Cardiac fibroblast (primary cell): ENCODE data around the gene PTPRN2.
"Not testable (repeated sequence)": the region's sequence is repeated elsewhere in the genome, so short reads cannot be mapped to it uniquely, and the experiment has no call there.

Source experiments
- DNase-seq, 2 donors: peaks; one replicate each; pipeline versions ENCODE4 v3.0.0 to v3.0.0-alpha.2; 2010; ENCODE audit warnings: low read depth in 2 of 2
- H3K4me3 ChIP-seq, 2 donors: replicated peaks in 1 of 2; 1 replicate in 1 of 2; 2 replicates in 1 of 2; pipeline ENCODE4 v1.5.1; 2011; ENCODE audit warnings: low read depth in 2 of 2, low read length in 2 of 2, mild to moderate bottlenecking in 2 of 2, moderate library complexity in 1 of 2
- CTCF ChIP-seq: IDR thresholded peaks from one replicate; pipeline ENCODE4 v1.5.1; 2011; ENCODE audit warnings: low read depth, mild to moderate bottlenecking, low read length, inconsistent platforms

Gene PTPRN2

DNA sequence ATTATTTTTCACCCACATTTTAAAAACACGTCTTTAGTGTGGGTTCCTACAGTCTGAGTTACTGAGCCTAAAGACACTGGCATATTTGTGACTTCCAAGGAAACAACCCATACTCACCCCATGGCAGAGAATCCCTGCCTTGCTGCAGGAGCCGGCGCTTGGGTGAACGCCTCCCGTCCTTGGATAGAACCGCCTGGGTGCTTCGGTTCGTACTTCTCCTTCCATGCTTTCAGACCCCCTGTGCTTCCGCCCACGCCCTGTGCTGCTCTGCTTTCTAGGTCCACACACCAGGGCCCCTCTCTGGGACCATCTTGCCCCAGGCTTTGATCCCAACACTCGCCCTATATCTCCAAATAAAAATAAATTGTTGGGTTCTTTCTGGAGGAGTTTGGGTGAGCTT is 125.8 kb downstream of the PTPRN2 start:
- no peak for DNase-seq
- no peak overlapping the region for H3K4me3 ChIP-seq
- no peak for TF ChIP-seq CTCF

- H3K4me3 ChIP-seq: no peak overlapping the region
- no peak for TF ChIP-seq CTCF
- no peak for DNase-seq
Observed at GRCh38 chr7:158460665-158461064, 127.0 kb downstream of the PTPRN2 start.

DNA sequence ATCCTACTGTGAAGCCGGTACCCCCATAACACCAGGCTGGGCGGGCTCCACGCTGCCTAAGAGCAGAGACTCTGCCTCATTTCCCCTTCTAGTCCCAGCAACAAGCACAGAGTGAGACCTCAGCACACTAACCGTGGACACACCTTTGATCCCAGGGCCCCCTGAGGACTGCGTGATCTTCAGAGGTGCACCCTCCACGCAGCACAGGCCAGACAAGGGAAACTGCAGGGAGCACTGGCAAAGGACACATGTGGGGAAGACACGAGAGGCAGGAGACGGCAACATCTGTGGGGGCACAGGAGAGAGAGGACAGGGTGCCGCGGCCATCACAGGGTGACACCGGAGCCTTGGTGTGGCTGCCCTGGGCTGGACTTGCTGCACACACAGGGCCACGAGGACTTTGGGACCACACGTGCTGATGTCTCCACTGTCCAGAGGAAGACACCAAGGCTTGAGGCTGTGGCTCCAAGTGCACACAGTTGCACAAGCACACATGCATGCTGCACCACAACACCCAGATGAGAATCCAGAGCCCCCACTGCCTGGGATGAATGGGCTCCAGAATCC is 128.8 kb downstream of the PTPRN2 start:
- no peak for DNase-seq
- no peak for TF ChIP-seq CTCF
- no peak overlapping the region for H3K4me3 ChIP-seq

- no peak for TF ChIP-seq CTCF
- H3K4me3 ChIP-seq: no peak overlapping the region
- DNase-seq: no peak
Observed at GRCh38 chr7:158458096-158458495, 129.5 kb downstream of the PTPRN2 start.

GRCh38 chr7:158457586-158457985 is 130.0 kb downstream of the PTPRN2 start:
- not testable (repeated sequence) for H3K4me3 ChIP-seq, DNase-seq

GRCh38 chr7:158454631-158455030 is 133.0 kb downstream of the PTPRN2 start:
- no peak overlapping the region for H3K4me3 ChIP-seq
- DNase-seq: no peak
- TF ChIP-seq CTCF: no peak

DNA sequence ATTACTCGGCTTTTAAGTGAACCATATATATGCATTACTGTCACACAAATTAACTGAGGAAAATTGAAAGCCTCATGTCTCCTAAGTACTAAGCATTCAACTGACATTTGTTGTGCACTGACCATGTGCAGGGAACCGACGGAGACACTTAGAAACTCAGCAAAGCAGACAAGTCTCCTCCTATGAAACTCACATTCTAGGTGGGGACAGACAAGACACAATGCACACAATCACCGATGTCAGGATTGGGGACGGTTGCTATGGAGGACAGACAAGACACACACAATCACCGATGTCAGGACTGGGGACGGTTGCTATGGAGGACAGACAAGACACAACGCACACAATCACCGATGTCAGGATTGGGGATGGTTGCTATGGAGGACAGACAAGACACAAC is 134.0 kb downstream of the PTPRN2 start:
- no peak for TF ChIP-seq CTCF
- no peak for DNase-seq
- H3K4me3 ChIP-seq: no peak overlapping the region
